H9 (cell line): ENCODE results near the gene RMI1. TPM values are rescaled to one million over a fixed set of nuclear protein-coding genes. Genes with fewer than 3 reads are reported as not detected.
"Not testable (repeated sequence)": the region's sequence is repeated elsewhere in the genome, so short reads cannot be mapped to it uniquely, and the experiment has no call there.

Source experiments
- DNase-seq: peaks from one replicate; pipeline ENCODE4 v3.0.0-alpha.2; 2017
- H2AFZ ChIP-seq: one replicate; pipeline ENCODE4 v1.6.1; 2013; ENCODE audit warnings: mild to moderate bottlenecking, low read length, control low read depth, moderate library complexity
- H2AK5ac ChIP-seq: 2 replicates; pipeline ENCODE4 v1.6.1; 2013; ENCODE audit warnings: low read length, control low read depth, mixed read lengths; ENCODE audit not compliant: insufficient read length
- H2BK120ac ChIP-seq: one replicate; pipeline ENCODE4 v1.6.1; 2013; ENCODE audit warnings: low read depth, mild to moderate bottlenecking, low read length, control low read depth, inconsistent platforms; ENCODE audit not compliant: poor library complexity, severe bottlenecking
- H2BK12ac ChIP-seq: 2 replicates; pipeline ENCODE4 v1.6.1; 2013; ENCODE audit warnings: low read length, control low read depth, mixed read lengths, low read depth; ENCODE audit not compliant: insufficient read length
- H2BK15ac ChIP-seq: 2 replicates; pipeline ENCODE4 v1.6.1; 2013; ENCODE audit warnings: low read depth, low read length, control low read depth
- H2BK20ac ChIP-seq: one replicate; pipeline ENCODE4 v1.6.1; 2013; ENCODE audit warnings: low read depth, mild to moderate bottlenecking, low read length, control low read depth, inconsistent platforms; ENCODE audit not compliant: poor library complexity, severe bottlenecking
- H2BK5ac ChIP-seq: 2 replicates; pipeline ENCODE4 v1.6.1; 2013; ENCODE audit warnings: low read length, control low read depth, mixed read lengths; ENCODE audit not compliant: insufficient read length
- H3K14ac ChIP-seq: 2 replicates; pipeline ENCODE4 v1.6.1; 2013; ENCODE audit warnings: low read length, control low read depth; ENCODE audit not compliant: insufficient read depth
- H3K18ac ChIP-seq: 2 replicates; pipeline ENCODE4 v1.6.1; 2013; ENCODE audit warnings: low read depth, mild to moderate bottlenecking, mixed read lengths, low read length, control low read depth; ENCODE audit not compliant: insufficient read length
- H3K23ac ChIP-seq: 2 replicates; pipeline ENCODE4 v1.6.1; 2013; ENCODE audit warnings: low read length, control low read depth, mixed read lengths, low read depth; ENCODE audit not compliant: insufficient read length
- H3K23me2 ChIP-seq: 2 replicates; pipeline ENCODE4 v1.6.1; 2013; ENCODE audit warnings: low read depth, mild to moderate bottlenecking, mixed read lengths, low read length, control low read depth; ENCODE audit not compliant: insufficient read length, poor library complexity, severe bottlenecking
- H3K27ac ChIP-seq: 2 replicates; pipeline ENCODE4 v1.5.1; 2013; ENCODE audit warnings: low read length, control low read depth, mixed read lengths, low read depth; ENCODE audit not compliant: insufficient read length
- H3K27me3 ChIP-seq: 2 replicates; pipeline ENCODE4 v1.6.1; 2013; ENCODE audit warnings: low read length, control low read depth, inconsistent platforms; ENCODE audit not compliant: insufficient read depth
- H3K4ac ChIP-seq: 2 replicates; pipeline ENCODE4 v1.6.1; 2013; ENCODE audit warnings: low read depth, mild to moderate bottlenecking, control low read depth, inconsistent platforms, low read length, moderate library complexity
- H3K4me1 ChIP-seq: 2 replicates; pipeline ENCODE4 v1.6.1; 2013; ENCODE audit warnings: low read length, control low read depth, inconsistent platforms; ENCODE audit not compliant: insufficient read depth
- H3K4me2 ChIP-seq: 2 replicates; pipeline ENCODE4 v1.6.1; 2013; ENCODE audit warnings: low read length, control low read depth, mixed read lengths; ENCODE audit not compliant: insufficient read length, insufficient read depth
- H3K56ac ChIP-seq: 2 replicates; pipeline ENCODE4 v1.6.1; 2013; ENCODE audit warnings: low read depth, mild to moderate bottlenecking, mixed read lengths, low read length, control low read depth; ENCODE audit not compliant: insufficient read length
- H3K79me1 ChIP-seq: 2 replicates; pipeline ENCODE4 v1.6.1; 2013; ENCODE audit warnings: low read depth, mild to moderate bottlenecking, moderate library complexity, low read length, control low read depth, inconsistent platforms; ENCODE audit not compliant: insufficient read depth, poor library complexity, severe bottlenecking
- H3K79me2 ChIP-seq: 2 replicates; pipeline ENCODE4 v1.6.1; 2013; ENCODE audit warnings: low read length, control low read depth, inconsistent platforms; ENCODE audit not compliant: insufficient read depth
- H3K9ac ChIP-seq: 2 replicates; pipeline ENCODE4 v1.6.1; 2013; ENCODE audit warnings: low read length, control low read depth, mixed read lengths; ENCODE audit not compliant: insufficient read length; ENCODE audit errors: extremely low read depth
- H3K9me3 ChIP-seq: one replicate; pipeline ENCODE4 v1.6.1; 2013; ENCODE audit warnings: low read depth, low read length, inconsistent platforms; ENCODE audit not compliant: control insufficient read depth
- H3T11ph ChIP-seq: one replicate; pipeline ENCODE4 v1.6.1; 2013; ENCODE audit warnings: mild to moderate bottlenecking, low read length, control low read depth, inconsistent platforms
- H4K20me1 ChIP-seq: one replicate; pipeline ENCODE4 v1.6.1; 2013; ENCODE audit not compliant: control insufficient read depth, insufficient read length, insufficient read depth
- H4K5ac ChIP-seq: 2 replicates; pipeline ENCODE4 v1.6.1; 2013; ENCODE audit warnings: low read depth, mild to moderate bottlenecking, mixed read lengths, low read length, control low read depth; ENCODE audit not compliant: insufficient read length
- H4K8ac ChIP-seq: replicated peaks from 2 replicates; pipeline ENCODE4 v1.6.1; 2013; ENCODE audit warnings: low read length, control low read depth, mixed read lengths, low read depth; ENCODE audit not compliant: insufficient read length
- H4K91ac ChIP-seq: 2 replicates; pipeline ENCODE4 v1.6.1; 2013; ENCODE audit warnings: low read depth, mild to moderate bottlenecking, moderate library complexity, mixed read lengths, low read length, control low read depth; ENCODE audit not compliant: insufficient read length
- H3K27ac Mint-ChIP-seq, 3 experiments: 2 replicates in 2 of 3; 3 replicates in 1 of 3; pipeline ENCODE4 v1.8.0; 2020 to 2021; ENCODE audit warnings: mixed read lengths in 3 of 3, mild to moderate bottlenecking in 1 of 3, moderate library complexity in 1 of 3
- H3K27me3 Mint-ChIP-seq: 2 replicates; pipeline ENCODE4 v1.8.0; 2021; ENCODE audit warnings: low read depth, mild to moderate bottlenecking, moderate library complexity, mixed read lengths
- H3K36me3 Mint-ChIP-seq, 3 experiments: 2 replicates in 2 of 3; 3 replicates in 1 of 3; pipeline ENCODE4 v1.8.0; 2020 to 2021; ENCODE audit warnings: low read depth in 3 of 3, mixed read lengths in 3 of 3; ENCODE audit not compliant: insufficient read depth in 1 of 3
- H3K4me1 Mint-ChIP-seq, 2 experiments: 2 replicates each; pipeline ENCODE4 v1.8.0; 2020; ENCODE audit warnings: mixed read lengths in 2 of 2
- H3K4me3 Mint-ChIP-seq, 2 experiments: 2 replicates in 1 of 2; 3 replicates in 1 of 2; pipeline ENCODE4 v1.8.0; 2020 to 2021; ENCODE audit warnings: mild to moderate bottlenecking in 2 of 2, mixed read lengths in 2 of 2, moderate library complexity in 1 of 2
- H3K9me3 Mint-ChIP-seq, 2 experiments: 2 replicates in 1 of 2; 3 replicates in 1 of 2; pipeline ENCODE4 v1.8.0; 2020; ENCODE audit warnings: mild to moderate bottlenecking in 2 of 2, mixed read lengths in 2 of 2, moderate library complexity in 1 of 2
- WGBS: extraction: QIAGEN DNeasy Blood & Tissue Kit; methylation state at CpG from one replicate; pipeline ENCODE4 v1.1.7; 2013; ENCODE audit warnings: missing lambda C conversion rate, low lambda C conversion rate, mixed read lengths; ENCODE audit not compliant: insufficient read length; ENCODE audit errors: extremely low coverage; 5-methylcytosine and 5-hydroxymethylcytosine counted together
- total RNA-seq: library from RNA; stranded (reverse); gene quantifications from 2 replicates; pipeline ENCODE4 v1.2.1, GENCODE V29; 2021
- TF ChIP-seq, protein P1 (sequence below): fragments of 200-600 bp; sonication (generic); conservative IDR thresholded peaks from 3 replicates; pipeline ENCODE4 v1.8.0; 2021; ENCODE audit warnings: antibody characterized with exemption, mild to moderate bottlenecking

The RMI1 gene
- total RNA-seq, 1 experiment from 2014 or later: 22.4 TPM

GRCh38 chr9:83940590-83941303, 39.9 kb upstream of the RMI1 start:
- Histone ChIP-seq H4K5ac (no peak overlapping the region), H3K79me1 (no peaks in the 10 kb centered on the region), H3K23ac (no peak overlapping the region), H3K27me3 (no peaks in the 10 kb centered on the region), H4K91ac (no peak overlapping the region), H2AK5ac (no peak overlapping the region), H3K23me2 (no peaks in the 10 kb centered on the region), H2BK12ac (no peak overlapping the region), H3K18ac (no peak overlapping the region), H3K4ac (no peak overlapping the region), H3K14ac (no peak overlapping the region), H2AFZ (no peak overlapping the region), H2BK120ac (no peak overlapping the region), H3K56ac (no peak overlapping the region), H3T11ph (no peak overlapping the region), H3K9ac (no peak overlapping the region), H4K20me1 (no peaks in the 10 kb centered on the region), H2BK15ac (no peak overlapping the region), H3K9me3 (no peaks in the 10 kb centered on the region), H2BK5ac (no peak overlapping the region), H3K4me1 (no peaks in the 10 kb centered on the region), H2BK20ac (no peak overlapping the region), H3K79me2 (no peaks in the 10 kb centered on the region), H3K4me2 (no peak overlapping the region), H3K27ac (no peak overlapping the region), H4K8ac (no peak overlapping the region)
- H3K9me3 Mint-ChIP-seq: no peaks in the 10 kb centered on the region
- peaks cover 0 to 19% (median 14%) of the 10 kb centered on the region in 3 experiments; a peak in 4 of 7 replicates for H3K36me3 Mint-ChIP-seq
- no peaks in the 10 kb centered on the region for H3K27me3 Mint-ChIP-seq
- WGBS: no CpG with 5 or more reads among the region's 5 CpGs
- DNase-seq: no peak
- TF ChIP-seq, protein P1, sequence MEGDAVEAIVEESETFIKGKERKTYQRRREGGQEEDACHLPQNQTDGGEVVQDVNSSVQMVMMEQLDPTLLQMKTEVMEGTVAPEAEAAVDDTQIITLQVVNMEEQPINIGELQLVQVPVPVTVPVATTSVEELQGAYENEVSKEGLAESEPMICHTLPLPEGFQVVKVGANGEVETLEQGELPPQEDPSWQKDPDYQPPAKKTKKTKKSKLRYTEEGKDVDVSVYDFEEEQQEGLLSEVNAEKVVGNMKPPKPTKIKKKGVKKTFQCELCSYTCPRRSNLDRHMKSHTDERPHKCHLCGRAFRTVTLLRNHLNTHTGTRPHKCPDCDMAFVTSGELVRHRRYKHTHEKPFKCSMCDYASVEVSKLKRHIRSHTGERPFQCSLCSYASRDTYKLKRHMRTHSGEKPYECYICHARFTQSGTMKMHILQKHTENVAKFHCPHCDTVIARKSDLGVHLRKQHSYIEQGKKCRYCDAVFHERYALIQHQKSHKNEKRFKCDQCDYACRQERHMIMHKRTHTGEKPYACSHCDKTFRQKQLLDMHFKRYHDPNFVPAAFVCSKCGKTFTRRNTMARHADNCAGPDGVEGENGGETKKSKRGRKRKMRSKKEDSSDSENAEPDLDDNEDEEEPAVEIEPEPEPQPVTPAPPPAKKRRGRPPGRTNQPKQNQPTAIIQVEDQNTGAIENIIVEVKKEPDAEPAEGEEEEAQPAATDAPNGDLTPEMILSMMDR: no peak
- no peak overlapping the region; a peak in 1 of 5 replicates for H3K4me3 Mint-ChIP-seq
- no peak overlapping the region for H3K27ac Mint-ChIP-seq
- H3K4me1 Mint-ChIP-seq: peaks cover 0 to 5% of the 10 kb centered on the region in 2 experiments; a peak in 2 of 4 replicates

GRCh38 chr9:83948096-83948495, 32.5 kb upstream of the RMI1 start:
- not testable (repeated sequence) for H4K5ac ChIP-seq, H3K23ac ChIP-seq, H3K79me2 ChIP-seq, H2BK15ac ChIP-seq, H3K4me1 Mint-ChIP-seq, H4K8ac ChIP-seq, H2BK5ac ChIP-seq, H2AK5ac ChIP-seq, H3K27ac ChIP-seq, H2BK120ac ChIP-seq, H3K27ac Mint-ChIP-seq, H3K79me1 ChIP-seq, H3K27me3 ChIP-seq, H2BK20ac ChIP-seq, H2BK12ac ChIP-seq, H3K4ac ChIP-seq, DNase-seq, H3K4me1 ChIP-seq, H3K27me3 Mint-ChIP-seq, H3K9ac ChIP-seq, H3K14ac ChIP-seq, H4K20me1 ChIP-seq, H3K4me3 Mint-ChIP-seq, H3T11ph ChIP-seq, H3K9me3 ChIP-seq, H3K4me2 ChIP-seq, H3K23me2 ChIP-seq, H3K56ac ChIP-seq, H3K18ac ChIP-seq, H2AFZ ChIP-seq, H4K91ac ChIP-seq
- H3K36me3 Mint-ChIP-seq: peaks cover 12 to 36% (median 35%) of the 10 kb centered on the region in 3 experiments; a peak in 5 of 7 replicates
- no CpG with 5 or more reads among the region's 39 CpGs for WGBS
- H3K9me3 Mint-ChIP-seq: peaks cover 14 to 20% of the 10 kb centered on the region in 2 experiments
